GM18507 (cell line): ENCODE results near the gene FIZ1.
"Not testable (repeated sequence)": the region's sequence is repeated elsewhere in the genome, so short reads cannot be mapped to it uniquely, and the experiment has no call there.

Experiments used
- DNase-seq: peaks from one replicate; pipeline ENCODE4 v3.0.0; 2011; ENCODE audit warnings: low read depth; ENCODE audit not compliant: insufficient read length; ENCODE audit errors: extremely low spot score
- FAIRE-seq: peaks from 2 replicates; lab custom pipeline; 2011; peaks lifted over from hg19 to GRCh38; lab: Jason Lieb, UNC

Gene FIZ1

DNA sequence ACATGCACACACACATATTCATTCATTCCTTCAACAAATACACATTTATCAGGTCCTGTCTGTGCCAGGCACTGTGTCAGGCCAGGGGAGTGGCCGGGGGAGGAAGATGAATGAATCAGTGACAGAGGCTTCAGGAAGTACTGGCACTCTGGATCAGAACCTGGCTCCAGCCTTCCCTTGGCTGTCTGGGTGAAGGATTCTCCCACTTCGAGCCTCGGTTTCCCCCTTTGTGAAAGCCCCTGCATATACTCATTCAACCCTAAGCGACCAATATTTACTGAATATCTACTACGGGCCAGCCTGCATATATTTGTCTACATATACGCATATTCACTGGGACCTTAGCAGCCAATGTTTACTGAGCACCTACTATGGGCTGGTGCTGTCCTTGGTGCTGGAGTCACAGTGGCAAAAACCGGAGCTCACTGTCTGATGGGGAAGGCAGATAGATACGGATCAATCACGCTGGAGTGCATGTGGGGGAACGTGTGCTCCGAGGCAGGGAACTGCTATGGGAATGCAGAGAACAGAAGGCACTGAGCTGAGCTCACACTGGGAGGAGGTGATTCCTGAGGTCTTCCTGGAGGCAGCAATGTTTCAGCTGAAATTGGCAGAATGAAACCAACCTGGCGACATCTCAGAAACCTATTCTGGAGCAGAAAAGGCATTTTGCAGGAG is 18.0 kb downstream of the FIZ1 start:
- FAIRE-seq = peak; percentile 42

DNA sequence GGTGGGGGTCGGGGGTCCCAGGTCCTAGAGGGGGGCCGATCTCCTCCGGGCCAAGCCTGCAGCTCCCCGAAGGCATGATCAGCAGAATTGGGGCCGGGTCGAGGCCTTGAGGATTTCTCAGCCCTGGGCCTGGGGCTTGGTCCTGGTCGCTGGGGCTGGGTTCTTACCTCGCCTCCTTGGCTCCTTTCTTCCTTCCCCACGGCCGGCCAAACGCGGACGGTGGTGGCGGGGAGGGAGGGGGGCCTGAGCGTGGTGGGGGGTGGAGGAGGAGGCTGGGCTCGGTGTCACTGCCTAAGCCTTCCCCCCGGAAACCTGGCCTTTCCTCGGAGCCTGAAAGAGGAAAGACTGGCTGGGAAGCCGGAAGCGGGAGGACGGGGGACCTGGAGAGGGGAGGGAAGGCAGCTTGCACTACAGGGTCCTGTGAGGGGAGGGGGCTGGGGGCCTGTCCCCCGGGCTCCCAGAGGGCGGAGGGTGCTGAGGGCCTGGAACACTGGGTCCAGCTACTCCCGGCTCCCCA is 18.6 kb downstream of the FIZ1 start, which contains the start of gene ZNF579:
Gene ZNF579, minus strand, starts transcription at position 221 of the 517 bp plus-strand sequence. CDS start 1,209 bp downstream, outside the sequence.
- DNase-seq (peak; percentile 83), FAIRE-seq (peak; percentile 81)

More for the DNA sequence above, 18.0 kb downstream of the FIZ1 start:
- DNase-seq = no peak

DNA sequence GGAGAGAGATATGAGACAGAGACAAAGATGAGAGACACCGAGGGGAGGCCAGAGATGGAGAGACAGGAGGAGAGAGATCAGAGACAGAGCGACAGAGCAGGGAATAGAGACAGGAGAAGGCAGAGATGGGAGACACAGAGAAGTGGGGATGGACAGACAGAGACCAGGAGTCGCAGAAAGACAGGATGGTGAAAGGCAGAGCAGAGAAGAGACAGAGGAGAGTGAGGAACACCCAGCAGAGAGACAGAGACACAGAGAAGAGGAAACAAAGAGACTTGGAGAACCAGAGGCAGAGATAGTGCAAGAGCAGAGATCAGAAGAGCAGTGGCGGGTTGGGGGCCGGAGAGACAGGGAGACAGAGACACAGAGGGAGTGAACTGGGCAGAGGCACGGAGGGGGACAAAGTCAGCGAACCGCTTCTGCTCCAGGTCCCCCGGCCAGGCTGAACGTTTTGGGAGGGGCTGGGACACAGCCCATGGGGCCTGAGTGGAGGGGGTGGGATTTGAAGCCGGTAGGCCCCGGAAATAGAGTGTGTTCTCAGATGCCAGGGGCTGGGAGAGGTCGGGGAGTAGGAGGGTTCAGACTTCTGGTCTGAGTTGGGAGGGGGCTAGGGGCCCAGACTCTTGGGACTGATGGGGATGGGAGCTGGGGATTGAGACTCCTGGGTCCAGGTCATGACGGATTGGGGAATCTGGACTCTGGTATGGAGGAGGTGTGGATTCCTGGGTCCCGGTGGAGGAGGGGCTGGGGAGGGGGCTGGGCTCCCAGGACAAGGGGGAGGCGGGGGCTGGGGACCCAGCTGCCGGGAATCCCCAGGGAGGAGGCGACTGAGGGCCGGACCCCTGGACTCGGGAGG is 19.3 kb downstream of the FIZ1 start:
- DNase-seq (no peak), FAIRE-seq (peak; percentile 12)

DNA sequence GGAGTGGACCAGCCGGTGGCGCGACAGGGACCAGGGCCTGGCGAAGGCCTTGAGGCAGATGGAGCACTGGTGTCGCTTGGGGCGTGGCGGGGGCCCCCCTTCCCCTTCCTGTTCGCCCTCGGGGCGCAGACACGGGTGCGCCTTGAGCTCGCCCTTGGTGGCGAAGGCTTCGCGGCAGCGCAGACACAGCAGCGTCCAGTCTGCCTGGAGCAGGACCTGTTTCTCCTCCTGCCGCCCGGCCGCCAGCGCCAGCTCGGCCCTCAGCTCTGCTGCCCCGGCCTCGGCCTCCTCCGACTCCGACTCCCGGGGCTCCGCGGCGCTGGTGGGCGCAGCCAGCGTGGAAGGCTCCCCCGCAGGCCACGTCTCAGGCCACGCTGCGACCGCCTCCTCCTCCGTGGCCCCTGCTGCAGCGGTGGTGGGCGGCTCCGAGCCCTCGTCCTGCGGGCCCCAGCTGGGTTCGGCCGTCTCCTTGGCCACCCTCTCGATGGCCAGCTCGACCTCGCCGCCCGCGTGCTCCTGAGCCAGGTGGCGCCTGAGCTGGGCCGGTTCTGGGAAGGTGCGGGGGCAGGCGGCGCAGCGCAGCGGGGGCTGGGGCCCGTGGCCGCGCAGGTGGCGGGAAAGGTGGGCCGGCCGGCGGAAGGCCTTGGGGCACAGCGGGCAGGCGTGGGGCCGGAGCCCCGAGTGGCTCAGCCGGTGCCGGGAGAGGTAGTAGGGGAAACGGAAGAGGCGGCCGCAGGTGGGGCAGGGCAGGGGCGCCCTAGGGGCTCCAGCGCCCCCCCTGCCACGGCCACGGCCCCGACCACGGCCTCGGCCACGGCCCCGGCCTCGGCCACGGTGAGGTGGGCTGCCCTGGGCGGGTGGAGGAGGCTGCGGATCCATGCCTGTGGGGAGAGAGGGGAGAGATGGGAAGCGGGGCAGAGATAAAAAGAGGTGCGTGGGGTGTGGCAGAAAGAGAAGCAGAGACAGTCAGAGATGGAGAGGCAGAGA is 20.3 kb downstream of the FIZ1 start:
- FAIRE-seq (no peak), DNase-seq (no peak)

DNA sequence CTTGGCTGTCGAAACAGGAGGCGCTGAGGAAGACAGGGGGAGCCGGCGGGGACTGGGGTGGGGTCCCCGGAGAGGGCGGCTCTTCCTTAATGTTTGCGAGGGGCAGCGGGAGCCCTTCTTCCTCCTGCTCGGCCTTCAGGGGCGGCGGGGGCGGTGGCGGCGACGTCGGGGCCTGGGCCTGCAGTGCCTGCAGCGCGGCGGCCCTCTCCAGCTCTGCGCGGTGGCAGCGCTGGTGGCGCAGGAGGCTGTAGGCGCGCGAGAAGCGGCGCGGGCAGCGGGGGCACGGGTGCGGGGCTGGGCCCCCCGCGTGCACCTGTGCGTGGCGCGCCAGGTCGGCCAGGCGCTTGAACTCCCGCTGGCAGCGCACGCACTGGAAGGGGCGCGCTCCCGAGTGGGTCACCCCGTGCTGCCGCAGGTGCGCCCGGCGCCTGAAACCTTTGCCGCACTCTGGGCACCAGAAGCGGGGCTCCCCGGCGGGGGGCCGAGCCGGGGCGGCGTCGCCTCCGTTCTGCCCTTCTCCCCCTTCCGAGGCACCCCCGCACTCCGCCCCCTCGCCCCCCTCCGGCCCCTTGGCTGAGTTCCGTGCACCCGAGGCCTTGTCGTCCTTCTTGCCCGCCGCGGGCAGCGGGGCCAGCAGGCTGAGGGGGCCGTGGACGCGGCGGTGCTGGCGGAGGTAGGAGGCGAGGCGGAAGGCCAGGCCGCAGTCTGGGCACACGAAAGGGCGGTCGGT is 21.1 kb downstream of the FIZ1 start:
- DNase-seq = no peak
- FAIRE-seq = no peak

DNA sequence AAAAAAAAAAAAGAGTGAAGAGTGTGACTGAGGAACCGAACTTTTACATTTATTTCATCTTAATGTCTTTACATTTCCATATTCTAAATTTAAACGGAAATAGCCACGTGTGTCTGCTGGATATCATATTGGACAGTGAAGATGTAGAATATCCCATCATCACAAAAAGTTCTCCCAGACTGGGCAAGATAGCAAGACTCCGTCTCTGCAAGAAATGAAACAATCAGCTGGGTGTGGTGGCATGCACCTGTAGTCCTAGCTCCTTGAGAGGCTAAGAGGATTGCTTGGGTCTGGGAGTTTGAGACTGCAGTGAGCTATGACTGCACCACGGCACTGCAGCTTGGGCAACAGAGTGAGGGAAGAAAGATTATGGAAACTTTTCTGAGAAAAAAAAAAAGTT is 22.6 kb downstream of the FIZ1 start:
- no peak for FAIRE-seq

DNA sequence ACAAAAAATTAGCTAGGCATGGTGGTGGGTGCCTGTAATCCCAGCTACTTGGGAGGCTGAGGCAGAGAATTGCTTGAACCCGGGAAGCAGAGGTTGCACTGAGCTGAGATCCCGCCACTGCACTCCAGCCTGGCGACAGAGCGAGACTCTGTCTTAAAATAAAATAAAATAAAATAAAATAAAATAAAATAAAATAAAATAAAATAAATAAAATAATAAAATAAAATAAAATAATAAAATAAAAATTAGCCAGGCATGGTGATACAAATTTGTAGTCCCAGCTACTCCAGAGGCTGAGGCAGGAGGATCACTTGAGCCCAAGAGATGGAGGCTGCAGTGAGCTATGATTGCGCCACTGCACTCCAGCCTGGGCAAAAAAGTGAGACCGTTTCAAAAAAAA is 25.4 kb downstream of the FIZ1 start:
- not testable (repeated sequence) for FAIRE-seq, DNase-seq

More for the DNA sequence above, 22.6 kb downstream of the FIZ1 start:
- DNase-seq = no peak

DNA sequence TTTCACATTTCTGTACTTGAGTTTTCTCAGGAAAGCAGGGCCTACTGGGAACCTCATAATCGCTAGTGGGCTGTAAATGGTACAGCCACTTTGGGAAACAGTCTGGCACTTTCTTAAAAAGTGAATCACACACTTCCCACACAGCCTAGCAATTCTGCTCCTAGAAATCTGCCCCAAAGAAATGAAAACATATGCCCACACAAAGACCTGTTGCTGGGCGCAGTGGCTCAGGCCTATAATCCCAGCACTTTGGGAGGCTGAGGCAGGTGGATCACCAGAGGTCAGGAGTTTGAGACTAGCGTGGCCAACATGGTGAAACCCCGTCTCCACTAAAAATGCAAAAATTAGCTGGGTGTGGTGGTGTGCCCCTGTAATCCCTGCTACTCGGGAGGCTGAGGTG is 29.8 kb downstream of the FIZ1 start:
- FAIRE-seq, DNase-seq: not testable (repeated sequence)

DNA sequence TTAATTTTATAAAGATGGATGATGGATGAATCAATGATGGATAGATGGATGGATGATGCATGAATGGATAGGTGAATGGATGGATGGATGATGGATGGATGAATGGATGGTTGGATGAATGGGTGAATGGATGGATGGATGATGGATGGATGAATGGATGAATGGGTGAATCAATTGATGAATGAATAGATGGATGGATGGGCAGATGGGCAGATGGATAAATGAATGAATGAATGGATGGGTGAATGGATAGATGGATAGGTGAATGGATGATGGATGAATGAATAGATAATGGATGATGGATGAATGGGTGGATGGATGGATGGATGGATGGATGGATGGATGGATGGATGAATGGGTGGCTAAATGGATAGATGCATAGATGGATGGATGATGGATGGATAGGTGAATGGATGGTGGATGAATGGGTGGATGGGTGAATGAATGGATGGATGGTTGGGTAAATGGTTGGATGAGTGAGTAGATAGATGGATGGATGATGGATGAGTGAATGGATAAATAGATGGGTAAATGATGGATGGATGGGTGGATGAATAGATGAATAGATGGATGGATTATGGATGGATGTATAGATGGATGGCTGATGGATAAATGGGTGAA is 31.5 kb downstream of the FIZ1 start:
- no peak for FAIRE-seq
- no peak for DNase-seq

DNA sequence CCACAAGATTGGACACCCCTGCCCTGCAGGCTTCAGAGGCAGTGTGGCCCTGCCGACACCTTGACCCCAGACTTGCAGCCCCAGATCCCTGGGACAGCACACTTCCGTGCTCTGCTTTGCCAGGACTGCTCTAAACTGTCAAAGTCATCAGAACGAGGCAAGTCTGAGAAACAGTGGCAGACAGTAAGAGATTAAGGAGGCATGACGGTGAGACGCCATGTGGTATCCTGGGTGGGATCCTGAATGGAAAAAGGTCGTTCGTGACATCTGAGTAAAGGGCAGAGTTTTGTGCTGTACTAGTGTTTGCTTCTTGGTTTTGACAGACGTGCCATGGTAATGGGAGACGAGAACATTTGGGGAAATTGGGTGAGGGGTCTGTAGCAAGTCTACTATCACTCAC is 32.5 kb downstream of the FIZ1 start:
- DNase-seq (no peak), FAIRE-seq (no peak)

DNA sequence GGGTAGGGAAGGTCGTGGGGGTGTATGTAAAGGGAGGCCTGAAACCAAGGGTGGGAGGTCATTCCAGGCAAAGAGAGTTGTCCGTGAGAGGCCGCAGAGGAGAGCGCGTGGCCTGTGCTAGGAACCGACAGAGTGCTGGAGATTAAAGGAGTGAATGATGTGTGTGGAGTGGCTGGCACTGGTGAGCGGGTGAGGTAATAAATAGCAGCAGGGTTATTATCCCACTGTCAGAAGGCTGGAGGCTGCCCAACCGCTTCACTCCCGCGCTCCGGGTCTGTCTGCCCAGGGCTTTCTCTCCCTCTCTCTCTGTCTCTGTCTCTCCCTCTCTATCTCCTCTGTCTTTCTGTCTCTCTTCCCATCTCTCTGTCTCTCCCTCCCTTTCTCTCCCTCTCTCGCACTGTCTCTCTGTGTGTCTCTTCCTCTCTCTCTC is 36.0 kb downstream of the FIZ1 start:
- FAIRE-seq = no peak
- no peak for DNase-seq

DNA sequence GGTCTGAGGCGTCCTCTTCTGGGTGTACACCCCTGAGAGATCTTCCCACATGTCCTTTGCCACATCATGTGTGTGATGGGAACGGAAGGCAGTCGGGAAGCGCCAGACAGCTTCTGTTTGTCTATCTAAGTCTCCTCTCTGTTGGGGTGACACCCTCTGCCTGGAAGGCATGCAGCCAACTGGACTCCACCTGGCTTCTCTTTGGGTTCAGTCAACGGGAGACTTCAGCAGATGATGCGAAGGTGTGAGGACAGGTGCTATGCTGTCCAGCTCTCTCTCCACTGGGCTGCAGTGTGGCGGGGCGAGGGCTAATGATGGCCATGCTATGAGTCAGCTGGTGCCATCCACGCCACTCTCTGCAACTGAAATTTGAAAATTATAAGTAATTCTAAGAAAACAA is 39.6 kb downstream of the FIZ1 start:
- DNase-seq (no peak), FAIRE-seq (no peak)

DNA sequence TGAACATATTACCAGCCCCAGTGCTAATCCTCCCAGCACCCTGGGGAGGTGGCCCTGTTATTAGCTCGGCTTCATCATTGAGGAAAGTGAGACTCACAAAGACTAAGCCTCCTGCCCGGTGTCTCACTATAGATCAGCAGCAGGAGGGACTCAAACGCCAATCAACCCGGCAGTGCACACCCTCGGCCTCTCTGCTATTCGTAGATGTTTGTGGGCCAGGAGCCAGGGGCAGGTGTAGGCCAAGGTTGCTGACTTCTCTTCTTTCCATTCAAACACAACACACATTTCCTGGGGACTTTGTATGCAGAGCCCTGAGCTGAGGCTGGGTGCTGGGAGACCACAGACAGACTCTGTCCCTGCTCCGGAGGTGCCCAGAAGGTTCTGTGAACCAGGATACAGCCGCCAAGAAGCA is 44.6 kb downstream of the FIZ1 start:
- FAIRE-seq = no peak
- DNase-seq = no peak

DNA sequence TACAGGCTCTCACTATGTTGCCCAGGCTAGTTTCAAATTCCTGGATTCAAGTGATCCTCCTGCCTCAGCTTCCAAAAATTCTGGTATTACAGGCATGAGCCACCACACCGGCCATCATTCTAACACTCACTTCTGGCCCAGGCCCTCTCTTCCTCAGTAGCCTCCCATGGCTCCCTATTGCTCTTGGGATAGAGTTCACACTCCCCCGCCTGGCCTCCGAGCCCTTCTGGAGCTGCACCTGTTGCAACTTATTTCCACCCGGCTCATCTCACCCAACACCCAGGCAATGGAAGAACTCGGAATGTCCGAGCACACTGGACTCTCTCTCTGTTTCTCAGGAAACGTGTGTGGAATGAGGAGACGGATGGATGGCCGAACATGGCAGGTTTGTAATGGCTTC is 45.0 kb downstream of the FIZ1 start:
- DNase-seq = no peak
- no peak for FAIRE-seq

DNA sequence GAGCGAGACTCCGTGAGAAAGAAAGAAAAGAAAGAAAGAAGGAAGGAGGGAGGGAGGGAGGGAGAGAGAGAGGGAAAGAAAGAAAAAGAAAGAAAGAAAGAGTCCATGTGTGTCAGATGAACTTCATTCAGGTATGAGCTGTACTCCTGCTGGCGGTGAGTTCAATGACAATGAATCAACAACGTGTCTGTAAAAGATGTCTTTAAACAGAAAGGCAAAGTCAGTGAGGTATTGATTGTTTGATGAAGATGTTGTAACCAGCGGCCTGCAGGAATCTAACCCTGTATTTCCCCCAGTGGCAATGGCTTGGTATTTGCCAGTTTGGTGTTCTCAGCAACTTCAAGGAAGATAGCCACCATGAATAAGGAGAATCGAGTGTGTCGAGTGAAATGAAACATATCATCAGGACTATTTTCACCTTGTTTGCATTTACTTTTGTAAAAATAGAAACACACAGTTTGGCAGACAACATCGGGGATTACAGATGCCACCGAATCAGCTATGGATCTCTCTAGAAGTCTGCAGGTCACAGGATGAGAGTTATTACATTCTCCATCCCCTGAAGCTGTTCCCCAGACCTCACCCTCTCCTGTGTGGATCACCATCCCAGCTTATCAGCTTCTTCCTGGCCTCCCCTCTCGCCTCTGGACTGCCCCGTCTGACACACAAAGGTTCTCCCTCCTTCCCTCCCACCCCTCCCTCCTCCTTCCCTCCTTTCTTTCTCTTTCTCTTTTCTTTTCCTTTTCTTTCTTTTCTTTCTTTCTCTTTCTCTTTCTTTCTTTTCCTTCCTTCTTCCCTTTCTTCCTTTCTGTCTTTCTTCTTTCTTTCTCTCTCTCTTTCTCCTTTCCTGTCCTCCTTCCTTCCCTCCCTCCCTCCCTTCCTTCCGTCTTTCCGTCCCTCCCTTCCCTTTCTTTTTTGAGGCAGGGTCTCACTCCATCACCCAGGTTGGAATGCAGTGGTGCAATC is 45.8 kb downstream of the FIZ1 start:
- FAIRE-seq (no peak), DNase-seq (no peak)

DNA sequence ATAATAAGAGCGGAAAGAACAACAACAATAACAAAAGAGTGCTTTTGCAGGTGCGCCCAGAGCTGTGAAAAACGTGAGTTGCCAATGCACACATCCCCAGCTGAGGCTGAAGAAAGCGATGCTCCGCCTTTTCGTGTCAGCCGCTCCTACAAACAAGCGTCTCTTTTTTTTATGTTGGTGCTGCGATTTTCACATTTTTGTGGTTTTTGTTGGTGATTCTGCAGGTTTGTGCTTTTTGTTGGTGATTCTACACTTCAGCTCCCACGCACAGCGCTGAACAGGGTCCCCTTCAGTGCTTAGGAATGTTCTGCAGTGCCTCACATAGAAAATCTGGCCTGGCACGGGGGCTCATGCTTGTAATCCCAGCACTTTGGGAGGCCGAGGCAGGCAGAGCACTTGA is 46.7 kb downstream of the FIZ1 start:
- DNase-seq (no peak), FAIRE-seq (no peak)

DNA sequence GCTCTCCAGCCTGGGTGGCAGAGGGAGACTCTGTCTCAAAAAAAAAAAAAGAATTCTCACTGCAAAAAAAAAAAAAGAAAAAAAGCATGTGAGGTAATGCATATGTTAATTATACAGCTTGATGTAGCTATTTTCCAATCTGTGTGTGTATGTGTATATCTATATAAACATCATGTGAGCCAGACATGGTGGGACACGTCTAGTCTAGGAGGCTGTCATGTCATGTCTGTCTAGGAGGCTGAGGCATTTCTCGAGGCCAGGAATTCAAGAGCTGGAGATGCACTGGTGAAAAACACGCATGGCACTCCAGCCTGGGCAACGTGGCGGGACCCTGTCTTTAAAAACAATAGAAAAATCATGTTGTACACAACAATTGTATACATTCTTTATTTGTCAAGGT is 47.1 kb downstream of the FIZ1 start:
- no peak for FAIRE-seq

More for the DNA sequence above, 47.1 kb downstream of the FIZ1 start:
- no peak for DNase-seq
